MM.1S (cell line): ENCODE data around the gene MRPL20.

ENCODE experiments used
- DNase-seq: peaks from one replicate; pipeline ENCODE4 v3.0.0-alpha.2; 2015
- H2AFZ ChIP-seq: fragments of 300-600 bp; sonication (generic); 2 replicates; pipeline ENCODE4 v1.6.0; 2016; ENCODE audit warnings: antibody characterized with exemption, low read length
- H3F3A ChIP-seq: fragments of 300-600 bp; sonication (generic); 2 replicates; pipeline ENCODE4 v1.6.1; 2016; ENCODE audit warnings: mild to moderate bottlenecking, antibody characterized with exemption, low read length, moderate library complexity, mixed read lengths; ENCODE audit not compliant: insufficient read depth
- H3K27ac ChIP-seq: fragments of 300-600 bp; sonication (generic); 2 replicates; pipeline ENCODE4 v1.5.1; 2016; ENCODE audit warnings: mild to moderate bottlenecking, low read length
- H3K27me3 ChIP-seq: fragments of 300-600 bp; sonication (generic); replicated peaks from 2 replicates; pipeline ENCODE4 v1.6.0; 2016; ENCODE audit warnings: low read length; ENCODE audit not compliant: insufficient read depth
- H3K36me3 ChIP-seq: fragments of 300-600 bp; sonication (generic); replicated peaks from 2 replicates; pipeline ENCODE4 v1.6.1; 2016; ENCODE audit warnings: mild to moderate bottlenecking, low read length, mixed read lengths; ENCODE audit not compliant: insufficient read depth
- H3K4me1 ChIP-seq: fragments of 300-600 bp; sonication (generic); 2 replicates; pipeline ENCODE4 v1.6.1; 2016; ENCODE audit warnings: low read length, mixed read lengths
- H3K4me2 ChIP-seq: fragments of 300-600 bp; sonication (generic); 2 replicates; pipeline ENCODE4 v1.6.0; 2016; ENCODE audit warnings: low read depth, low read length
- H3K4me3 ChIP-seq: fragments of 300-600 bp; sonication (generic); 2 replicates; pipeline ENCODE4 v1.5.1; 2016; ENCODE audit warnings: low read length, mixed read lengths
- H3K79me2 ChIP-seq: fragments of 300-600 bp; sonication (generic); 2 replicates; pipeline ENCODE4 v1.6.1; 2016; ENCODE audit warnings: mixed run types, low read length, mixed read lengths
- H3K9ac ChIP-seq: fragments of 300-600 bp; sonication (generic); 2 replicates; pipeline ENCODE4 v1.6.1; 2016; ENCODE audit warnings: low read length, mixed read lengths
- H3K9me2 ChIP-seq: fragments of 300-600 bp; sonication (generic); replicated peaks from 2 replicates; pipeline ENCODE4 v1.6.1; 2016; ENCODE audit warnings: mild to moderate bottlenecking, low read length, mixed read lengths; ENCODE audit not compliant: insufficient read depth
- H3K9me3 ChIP-seq: fragments of 300-600 bp; sonication (generic); replicated peaks from 2 replicates; pipeline ENCODE4 v1.6.1; 2016; ENCODE audit warnings: mild to moderate bottlenecking, low read length, mixed read lengths; ENCODE audit not compliant: insufficient read depth
- H4K20me1 ChIP-seq: fragments of 300-600 bp; sonication (generic); 2 replicates; pipeline ENCODE4 v1.6.1; 2016; ENCODE audit warnings: mild to moderate bottlenecking, low read length, moderate library complexity, mixed read lengths; ENCODE audit not compliant: insufficient read depth
- CTCF ChIP-seq: fragments of 300-600 bp; sonication (generic); IDR thresholded peaks from 2 replicates; pipeline ENCODE4 v1.5.1; 2016; ENCODE audit warnings: antibody characterized with exemption, low read length, mixed read lengths
- EZH2 ChIP-seq: fragments of 300-600 bp; sonication (generic); optimal IDR thresholded peaks from 2 replicates; pipeline ENCODE3; 2017; ENCODE audit warnings: low read depth, mild to moderate bottlenecking, antibody characterized with exemption, low read length, mixed read lengths
- EZH2phosphoT487 ChIP-seq: fragments of 300-600 bp; sonication (generic); IDR thresholded peaks from 2 replicates; pipeline ENCODE4 v1.6.1; 2018; ENCODE audit warnings: antibody characterized with exemption, low read length

MRPL20 gene

GRCh38 chr1:1441002-1441888 lies 34.2 kb upstream of the MRPL20 start:
- Histone ChIP-seq H3K4me3 (no peak overlapping the region), H4K20me1 (no peaks in the 10 kb centered on the region), H3K9me2 (no peaks in the 10 kb centered on the region), H3K79me2 (no peaks in the 10 kb centered on the region), H3K27ac (no peak overlapping the region), H3K36me3 (no peaks in the 10 kb centered on the region), H3K4me2 (no peak overlapping the region), H3K4me1 (no peaks in the 10 kb centered on the region; the same call in 1 of the 2 replicates), H3F3A (no peaks in the 10 kb centered on the region), H3K27me3 (peaks cover 36% of the 10 kb centered on the region), H3K9me3 (no peaks in the 10 kb centered on the region), H3K9ac (no peak overlapping the region), H2AFZ (peak overlapping the region; percentile 68)
- peak; percentile 36 for DNase-seq
- TF ChIP-seq CTCF (peak; percentile 82), EZH2 (no peak)

- TF ChIP-seq CTCF (no peak), EZH2phosphoT487 (no peak), EZH2 (no peak)
- Histone ChIP-seq H2AFZ (peak overlapping the region; percentile 68), H3K79me2 (no peaks in the 10 kb centered on the region), H3K4me1 (no peaks in the 10 kb centered on the region; the same call in 1 of the 2 replicates), H4K20me1 (no peaks in the 10 kb centered on the region), H3K27ac (no peak overlapping the region), H3K27me3 (peaks cover 36% of the 10 kb centered on the region), H3K4me2 (no peak overlapping the region), H3K36me3 (no peaks in the 10 kb centered on the region), H3K9me2 (no peaks in the 10 kb centered on the region), H3K9ac (no peak overlapping the region), H3F3A (no peaks in the 10 kb centered on the region), H3K4me3 (no peak overlapping the region), H3K9me3 (no peaks in the 10 kb centered on the region)
- DNase-seq, result no peak
Observed at GRCh38 chr1:1440262-1441001, 33.3 kb upstream of the MRPL20 start.

GRCh38 chr1:1439546-1440261 lies 32.6 kb upstream of the MRPL20 start:
- H3K27ac ChIP-seq, result no peak overlapping the region
- no peak overlapping the region for H3K9ac ChIP-seq

More at GRCh38 chr1:1439546-1440261, 32.6 kb upstream of the MRPL20 start:
- Histone ChIP-seq H3K9me3 (no peaks in the 10 kb centered on the region), H4K20me1 (no peaks in the 10 kb centered on the region), H3K36me3 (no peaks in the 10 kb centered on the region), H3K27me3 (peaks cover 42% of the 10 kb centered on the region), H3K79me2 (no peaks in the 10 kb centered on the region), H2AFZ (no peak overlapping the region), H3K4me2 (no peak overlapping the region), H3K4me1 (no peaks in the 10 kb centered on the region; the same call in 1 of the 2 replicates), H3F3A (no peaks in the 10 kb centered on the region), H3K4me3 (no peak overlapping the region), H3K9me2 (no peaks in the 10 kb centered on the region)
- TF ChIP-seq EZH2 (no peak), EZH2phosphoT487 (no peak), CTCF (no peak)
- no peak for DNase-seq
